Liver (tissue), 9 donors: ENCODE data around the gene GAN. TPM values are rescaled to one million over a fixed set of nuclear protein-coding genes. Genes with fewer than 3 reads are reported as not detected.

Source experiments
- DNase-seq: peaks from one replicate; pipeline ENCODE4 v3.0.0-alpha.2; 2017; ENCODE audit warnings: low spot score
- H3K27ac ChIP-seq, 2 donors: one replicate each; pipeline ENCODE4 v1.7.0; 2013; ENCODE audit warnings: inconsistent platforms in 2 of 2, low read length in 2 of 2, control low read depth in 1 of 2, low read depth in 1 of 2, mild to moderate bottlenecking in 1 of 2
- H3K27me3 ChIP-seq, 4 donors: one replicate each; pipeline versions ENCODE4 v1.6.1 to v1.7.0; 2013; ENCODE audit warnings: low read length in 3 of 4, inconsistent platforms in 1 of 4, mild to moderate bottlenecking in 1 of 4, moderate library complexity in 1 of 4; ENCODE audit not compliant: control insufficient read depth in 4 of 4, insufficient read depth in 4 of 4
- H3K36me3 ChIP-seq, 4 donors: one replicate each; pipeline versions ENCODE4 v1.6.1 to v1.7.0; 2013; ENCODE audit warnings: low read length in 3 of 4, mild to moderate bottlenecking in 3 of 4, low read depth in 1 of 4, moderate library complexity in 1 of 4; ENCODE audit not compliant: control insufficient read depth in 4 of 4, insufficient read depth in 3 of 4
- H3K4me1 ChIP-seq, 4 donors: one replicate each; pipeline versions ENCODE4 v1.6.1 to v1.7.0; 2013; ENCODE audit warnings: low read length in 3 of 4, mild to moderate bottlenecking in 3 of 4, moderate library complexity in 1 of 4; ENCODE audit not compliant: control insufficient read depth in 4 of 4, insufficient read depth in 4 of 4
- H3K4me3 ChIP-seq, 3 donors: one replicate each; pipeline versions ENCODE4 v1.6.1 to v1.7.0; 2013; ENCODE audit warnings: low read length in 3 of 3, control low read depth in 1 of 3, low read depth in 1 of 3, mild to moderate bottlenecking in 1 of 3
- H3K9ac ChIP-seq, 2 donors: one replicate each; pipeline ENCODE4 v1.7.0; 2013; ENCODE audit warnings: low read length in 2 of 2, mild to moderate bottlenecking in 2 of 2, moderate library complexity in 2 of 2, control low read depth in 1 of 2, low read depth in 1 of 2
- H3K9me3 ChIP-seq, 4 donors: one replicate each; pipeline versions ENCODE4 v1.6.1 to v1.7.0; 2013; ENCODE audit warnings: low read length in 3 of 4; ENCODE audit not compliant: control insufficient read depth in 4 of 4
- ATF3 ChIP-seq: IDR thresholded peaks from 2 replicates; pipeline ENCODE4 v1.6.1; 2016; ENCODE audit warnings: antibody characterized with exemption
- CTCF ChIP-seq: fragments of 150-350 bp; IDR thresholded peaks from 2 replicates; pipeline ENCODE4 v1.5.1; 2017; ENCODE audit warnings: improper control_type of control experiment, low read depth, low read length; ENCODE audit not compliant: missing input control
- EGR1 ChIP-seq, 2 donors: IDR thresholded peaks; 2 replicates each; pipeline ENCODE4 v1.6.1; 2016 to 2018; ENCODE audit warnings: antibody characterized with exemption in 2 of 2, low read depth in 2 of 2
- FOXA1 ChIP-seq: IDR thresholded peaks from 2 replicates; pipeline ENCODE4 v1.6.1; 2016; ENCODE audit warnings: antibody characterized with exemption
- FOXA2 ChIP-seq: IDR thresholded peaks from 2 replicates; pipeline ENCODE4 v1.6.1; 2016; ENCODE audit warnings: antibody characterized with exemption
- HNF4A ChIP-seq, 2 donors: conservative IDR thresholded peaks; 2 replicates each; pipeline ENCODE4 v1.6.1; 2016; ENCODE audit warnings: antibody characterized with exemption in 2 of 2, mild to moderate bottlenecking in 2 of 2
- HNF4G ChIP-seq: IDR thresholded peaks from 2 replicates; pipeline ENCODE4 v1.6.1; 2016; ENCODE audit warnings: antibody characterized with exemption
- JUND ChIP-seq, 2 donors: IDR thresholded peaks; 2 replicates each; pipeline ENCODE4 v1.6.1; 2016; ENCODE audit warnings: antibody characterized with exemption in 2 of 2
- MAX ChIP-seq: IDR thresholded peaks from 2 replicates; pipeline ENCODE4 v1.6.1; 2016; ENCODE audit warnings: antibody characterized with exemption
- NR2F2 ChIP-seq: IDR thresholded peaks from 2 replicates; pipeline ENCODE4 v1.6.1; 2016; ENCODE audit warnings: antibody characterized with exemption
- RAD21 ChIP-seq, 2 donors: IDR thresholded peaks; 2 replicates each; pipeline ENCODE4 v1.6.1; 2016; ENCODE audit warnings: antibody characterized with exemption in 2 of 2, mild to moderate bottlenecking in 2 of 2
- REST ChIP-seq: IDR thresholded peaks from 2 replicates; pipeline ENCODE4 v1.6.1; 2016; ENCODE audit warnings: antibody characterized with exemption, mild to moderate bottlenecking
- RXRA ChIP-seq, 2 donors: IDR thresholded peaks; 2 replicates each; pipeline ENCODE4 v1.6.1; 2017 to 2018; ENCODE audit warnings: antibody characterized with exemption in 2 of 2, mild to moderate bottlenecking in 1 of 2
- SP1 ChIP-seq: IDR thresholded peaks from 2 replicates; pipeline ENCODE4 v1.6.1; 2018; ENCODE audit warnings: antibody characterized with exemption, mild to moderate bottlenecking
- TAF1 ChIP-seq: conservative IDR thresholded peaks from 2 replicates; pipeline ENCODE4 v1.6.1; 2016; ENCODE audit warnings: antibody characterized with exemption, mild to moderate bottlenecking
- YY1 ChIP-seq: IDR thresholded peaks from 2 replicates; pipeline ENCODE4 v1.6.1; 2016; ENCODE audit warnings: antibody characterized with exemption, mild to moderate bottlenecking
- ZBTB33 ChIP-seq: IDR thresholded peaks from 2 replicates; pipeline ENCODE4 v1.6.1; 2016; ENCODE audit warnings: antibody characterized with exemption
- WGBS: extraction: QIAGEN DNeasy Blood & Tissue Kit; methylation state at CpG from one replicate; pipeline ENCODE4 v1.1.7; 2013; 5-methylcytosine and 5-hydroxymethylcytosine counted together
- polyA plus RNA-seq, 2 donors: library from polyadenylated mRNA; stranded (reverse) in 1 of 2; unstranded in 1 of 2; fragments of 200-250 nt in 1 of 2; fragments of >200 nt in 1 of 2; fragmentation: Nextera tagmentation in 1 of 2; extraction: Ambion mirVana in 1 of 2; gene quantifications; one replicate each; pipeline versions ENCODE4 v1.2.1 to v1.2.3, GENCODE V29; 2013 to 2015
- total RNA-seq, 2 donors: library from RNA; depleted of rRNA; stranded (reverse); fragments of >200 nt; gene quantifications; one replicate each; pipeline ENCODE4 v1.2.3, GENCODE V29; 2014
- donor health status: healthy.
- donor health status: healthy.
- donor health status: healthy.
- donor health status: healthy.
- donor health status: healthy.

GAN gene
- total and polyA plus RNA-seq, 4 donors: 0.33 to 5.5 (median 1.5) TPM

GRCh38 chr16:81371106-81371505 is 56.3 kb downstream of the GAN start:
- no peak overlapping the region for H3K9ac ChIP-seq
- WGBS: 94% methylated on average over 1 of the region's 1 CpG

More at GRCh38 chr16:81371106-81371505, 56.3 kb downstream of the GAN start:
- Histone ChIP-seq H3K27ac (no peak overlapping the region), H3K9me3 (no peaks in the 10 kb centered on the region), H3K27me3 (no peaks in the 10 kb centered on the region), H3K4me1 (no peaks in the 10 kb centered on the region), H3K36me3 (peaks cover 3 to 18% (median 5%) of the 10 kb centered on the region in 4 donors), H3K4me3 (no peak overlapping the region)
- no peak for TF ChIP-seq TAF1
- TF ChIP-seq RAD21 (IDR thresholded peaks at IDR 0.05): no peak
- TF ChIP-seq HNF4A (conservative IDR thresholded peaks at IDR 0.05): no peak
- no peak for TF ChIP-seq EGR1 (IDR thresholded peaks at IDR 0.05; ENCODE audit: low read depth in 2 of 2)
- no peak for TF ChIP-seq FOXA2
- no peak for TF ChIP-seq HNF4G
- no peak for TF ChIP-seq JUND (IDR thresholded peaks at IDR 0.05)
- no peak for TF ChIP-seq NR2F2
- no peak for TF ChIP-seq MAX
- TF ChIP-seq RXRA (IDR thresholded peaks at IDR 0.05): no peak
- TF ChIP-seq FOXA1: no peak
- TF ChIP-seq YY1: no peak
- no peak for TF ChIP-seq SP1
- no peak for TF ChIP-seq CTCF
- TF ChIP-seq REST: no peak
- no peak for TF ChIP-seq ZBTB33
- no peak for TF ChIP-seq ATF3
- no peak for DNase-seq
